Right atrium auricular region (tissue), 2 donors: Measurements from ENCODE around the gene FRMD1. TPM values are rescaled to one million over a fixed set of nuclear protein-coding genes. Genes with fewer than 3 reads are reported as not detected.

Experiments
- DNase-seq: peaks from one replicate; pipeline ENCODE4 v3.0.0-alpha.2; 2019; ENCODE audit warnings: low spot score
- H3K27ac ChIP-seq, 2 donors: fragments of 200-600 bp; sonication (generic); 1 replicate in 1 of 2; 2 replicates in 1 of 2; pipeline ENCODE4 v1.5.1; 2016 to 2019
- H3K27me3 ChIP-seq, 2 donors: fragments of 200-600 bp; sonication (generic); one replicate each; pipeline versions ENCODE4 v1.5.1 to v1.6.0; 2017 to 2019
- H3K36me3 ChIP-seq: fragments of 200-600 bp; sonication (generic); one replicate; pipeline ENCODE4 v1.5.1; 2016
- H3K4me1 ChIP-seq, 2 donors: fragments of 200-600 bp; sonication (generic); one replicate each; pipeline versions ENCODE4 v1.5.1 to v1.6.0; 2017 to 2019
- H3K4me3 ChIP-seq, 2 donors: fragments of 200-600 bp; sonication (generic); 1 replicate in 1 of 2; 2 replicates in 1 of 2; pipeline ENCODE4 v1.5.1; 2017 to 2019; ENCODE audit warnings: mild to moderate bottlenecking in 1 of 2, moderate library complexity in 1 of 2
- H3K9me3 ChIP-seq, 2 donors: fragments of 200-600 bp; sonication (generic); one replicate each; pipeline ENCODE4 v1.5.1; 2019
- CTCF ChIP-seq, 2 donors: fragments of 200-600 bp; sonication (generic); IDR thresholded peaks; one replicate each; pipeline ENCODE4 v1.5.1; 2019; ENCODE audit warnings: antibody characterized with exemption in 2 of 2
- total RNA-seq, 2 donors: library from RNA; depleted of rRNA; stranded (reverse); fragments of >200 nt; gene quantifications; one replicate each; pipeline ENCODE4 v1.1.0, GENCODE V29; 2016

FRMD1 gene
- total RNA-seq, 2 donors from 2014 or later, result 0.08 TPM; not detected in 1

- no peak for TF ChIP-seq CTCF (IDR thresholded peaks at IDR 0.05)
- peaks cover 0 to 5% of the 10 kb centered on the region in 2 donors for H3K4me1 ChIP-seq
- no peak for DNase-seq
- H3K36me3 ChIP-seq, result no peaks in the 10 kb centered on the region
- no peak overlapping the region for H3K4me3 ChIP-seq
- H3K27ac ChIP-seq, result no peak overlapping the region
- H3K27me3 ChIP-seq, result no peaks in the 10 kb centered on the region
- no peaks in the 10 kb centered on the region for H3K9me3 ChIP-seq
Measured at GRCh38 chr6:168087436-168088160, 8.6 kb upstream of the FRMD1 start.

GRCh38 chr6:168086616-168087015 is 7.6 kb upstream of the FRMD1 start:
- Histone ChIP-seq H3K27me3 (no peaks in the 10 kb centered on the region), H3K4me1 (peaks cover 0 to 5% of the 10 kb centered on the region in 2 donors), H3K9me3 (no peaks in the 10 kb centered on the region), H3K27ac (no peak overlapping the region), H3K36me3 (no peaks in the 10 kb centered on the region), H3K4me3 (no peak overlapping the region)
- no peak for TF ChIP-seq CTCF (IDR thresholded peaks at IDR 0.05)
- no peak for DNase-seq

- H3K27ac ChIP-seq, result no peak overlapping the region
- H3K4me1 ChIP-seq, result peaks cover 0 to 5% of the 10 kb centered on the region in 2 donors
- H3K9me3 ChIP-seq, result no peaks in the 10 kb centered on the region
- no peak for TF ChIP-seq CTCF (IDR thresholded peaks at IDR 0.05)
- H3K4me3 ChIP-seq, result no peak overlapping the region
- no peaks in the 10 kb centered on the region for H3K36me3 ChIP-seq
- DNase-seq, result no peak
- no peaks in the 10 kb centered on the region for H3K27me3 ChIP-seq
Measured at GRCh38 chr6:168086066-168086465, 7.1 kb upstream of the FRMD1 start.

GRCh38 chr6:168084465-168085160 is 5.6 kb upstream of the FRMD1 start:
- H3K4me1 ChIP-seq, result peaks cover 0 to 5% of the 10 kb centered on the region in 2 donors
- no peaks in the 10 kb centered on the region for H3K9me3 ChIP-seq
- no peaks in the 10 kb centered on the region for H3K27me3 ChIP-seq
- H3K4me3 ChIP-seq, result no peak overlapping the region
- no peak for DNase-seq
- TF ChIP-seq CTCF (IDR thresholded peaks at IDR 0.05), result no peak
- no peak overlapping the region for H3K27ac ChIP-seq
- no peaks in the 10 kb centered on the region for H3K36me3 ChIP-seq

GRCh38 chr6:168083514-168083885 is 4.5 kb upstream of the FRMD1 start:
- Histone ChIP-seq H3K4me1 (peaks cover 0 to 5% of the 10 kb centered on the region in 2 donors), H3K9me3 (no peaks in the 10 kb centered on the region), H3K4me3 (no peak overlapping the region), H3K36me3 (no peaks in the 10 kb centered on the region), H3K27ac (no peak overlapping the region), H3K27me3 (no peaks in the 10 kb centered on the region)
- no peak for TF ChIP-seq CTCF (IDR thresholded peaks at IDR 0.05)
- DNase-seq, result no peak
